K562 (cell line): ENCODE measurements around the gene BMP8B. TPM values are rescaled to one million over a fixed set of nuclear protein-coding genes. Genes with fewer than 3 reads are reported as not detected.

Experiments used
- ATF3 ChIP-seq, 2 experiments: fragments of 450-650 bp in 1 of 2; sonication (generic) in 1 of 2; formaldehyde crosslinking in 1 of 2; IDR thresholded peaks in 1 of 2; conservative IDR thresholded peaks in 1 of 2; 2 replicates each; pipeline versions ENCODE4 v1.6.1 to v1.8.1; 2016 to 2023; ENCODE audit warnings: mild to moderate bottlenecking in 2 of 2, moderate library complexity in 2 of 2, inconsistent platforms in 1 of 2, missing genetic modification reagents in 1 of 2
- HMGN3 ChIP-seq: IDR thresholded peaks from 2 replicates; pipeline ENCODE4 v1.6.1; 2011; ENCODE audit warnings: borderline replicate concordance, low read depth, mild to moderate bottlenecking, mixed read lengths, low read length; ENCODE audit not compliant: insufficient read length; ENCODE audit errors: extremely low read depth
- LARP7 ChIP-seq: fragments of 450-650 bp; IDR thresholded peaks from 2 replicates; pipeline ENCODE4 v1.6.1; 2016
- PATZ1 ChIP-seq: fragments of 250-450 bp; sonication (Bioruptor Pico); IDR thresholded peaks from 2 replicates; pipeline ENCODE4 v1.5.0; 2020; ENCODE audit warnings: mild to moderate bottlenecking, borderline replicate concordance
- SMARCC2 ChIP-seq: fragments of 450-650 bp; IDR thresholded peaks from 2 replicates; pipeline ENCODE4 v1.6.1; 2017; ENCODE audit warnings: antibody characterized with exemption, moderate library complexity, mild to moderate bottlenecking, low read depth
- ZBTB49 ChIP-seq: sonication (generic); formaldehyde crosslinking; IDR thresholded peaks from 2 replicates; pipeline ENCODE4 v1.8.0; 2022; ENCODE audit warnings: missing genetic modification reagents, mild to moderate bottlenecking, borderline replicate concordance
- ZBTB5 ChIP-seq: fragments of 450-650 bp; IDR thresholded peaks from 2 replicates; pipeline ENCODE4 v1.6.1; 2017; ENCODE audit warnings: antibody characterized with exemption
- ZNF12 ChIP-seq: sonication (generic); formaldehyde crosslinking; IDR thresholded peaks from 2 replicates; pipeline ENCODE4 v1.4.0; 2020; ENCODE audit warnings: mild to moderate bottlenecking, missing genetic modification reagents
- ZNF143 ChIP-seq: sonication (generic); formaldehyde crosslinking; IDR thresholded peaks from 2 replicates; pipeline ENCODE4 v1.9.0; 2022; ENCODE audit warnings: mild to moderate bottlenecking, missing genetic modification reagents
- polyA plus RNA-seq, 8 experiments: library from polyadenylated mRNA; depleted of rRNA in 4 of 8; stranded (reverse) in 5 of 8; unstranded in 3 of 8; fragments of >200 nt; fragmentation: Nextera tagmentation in 2 of 8; fragmentation: Illumina TruSeq in 1 of 8; extraction: Ambion mirVana in 2 of 8; extraction: Trizol in 1 of 8; gene quantifications; 2 replicates each; pipeline versions ENCODE4 v1.2.1 to v1.2.3, GENCODE V29; 2011 to 2014; ENCODE audit warnings: inconsistent platforms in 1 of 8, missing spikeins in 1 of 8
- total RNA-seq, 7 experiments: library from RNA; depleted of rRNA in 6 of 7; stranded (reverse); fragments of >200 nt in 6 of 7; fragmentation: Illumina TruSeq in 2 of 7; extraction: Trizol in 2 of 7; gene quantifications; 2 replicates each; pipeline versions ENCODE4 v1.2.1 to v1.2.3, GENCODE V29; 2011 to 2021; ENCODE audit warnings: low replicate concordance in 1 of 7
- TF ChIP-seq, protein P1 (sequence below), 2 experiments: IDR thresholded peaks in 1 of 2; conservative IDR thresholded peaks in 1 of 2; 2 replicates each; pipeline ENCODE4 v1.6.1; 2016; ENCODE audit warnings: low read depth in 2 of 2, mild to moderate bottlenecking in 1 of 2, missing compliant biosample characterization in 1 of 2, missing genetic modification characterization in 1 of 2, moderate library complexity in 1 of 2
- TF ChIP-seq, protein P2 (sequence below): sonication (generic); formaldehyde crosslinking; IDR thresholded peaks from 2 replicates; pipeline ENCODE4 v1.8.1; 2023; ENCODE audit warnings: mild to moderate bottlenecking, missing genetic modification reagents, moderate library complexity

The BMP8B gene
- total and polyA plus RNA-seq, 9 of the 15 experiments (the other 6 are each of a cell fraction or from before 2014, with no cell fraction given) = 0.03 to 0.33 (median 0.14) TPM

DNA sequence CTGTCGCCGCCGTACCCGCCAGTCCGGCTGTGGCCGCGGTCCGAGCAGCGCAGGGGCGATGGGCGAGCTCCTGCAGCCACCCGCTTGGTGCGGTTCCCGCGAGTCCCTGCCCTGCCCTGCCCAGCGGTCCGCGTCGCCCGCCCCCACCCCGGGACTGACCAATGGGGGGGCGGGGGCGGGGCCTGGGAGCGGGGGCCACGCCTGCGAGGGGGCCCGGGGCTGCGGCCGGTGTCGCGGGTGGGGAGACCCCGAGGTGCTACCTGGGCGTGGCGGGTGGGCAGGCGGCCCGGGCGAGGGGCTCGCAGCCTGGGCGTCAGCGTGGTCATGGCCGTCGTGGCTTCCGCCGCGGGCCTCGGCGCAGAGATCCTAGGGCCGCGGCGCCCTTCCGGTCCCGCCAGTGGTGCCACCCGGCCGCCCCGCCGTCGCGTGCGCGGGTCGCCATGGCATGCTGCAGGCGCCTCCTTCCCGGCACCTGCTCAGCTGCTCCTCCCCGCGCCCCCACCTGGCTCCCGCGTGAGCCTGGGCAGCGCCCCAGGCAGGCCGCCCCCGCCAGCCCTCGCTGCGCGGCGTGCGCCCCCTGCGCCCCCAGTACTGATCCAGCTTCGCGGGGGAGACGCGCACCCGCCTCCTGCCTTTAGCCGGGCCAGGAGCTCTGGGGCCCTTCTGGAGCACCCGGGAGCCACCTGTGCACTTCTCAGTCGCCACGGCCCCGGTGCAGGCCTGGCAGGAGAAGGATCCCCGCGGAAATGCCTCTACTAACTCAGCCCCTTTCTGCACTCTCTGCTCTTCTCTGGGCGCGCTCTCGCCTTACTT is at the start of gene BMP8B (continued):
- TF ChIP-seq LARP7 (no peak), ZBTB5 (no peak), HMGN3 (peak; percentile 52), ZNF12 (CRISPR knock-in tag) (peak; percentile 74; the same call in 1 of the 2 replicates), ZNF143 (CRISPR knock-in tag) (no peak), SMARCC2 (no peak), ATF3 (IDR thresholded peaks at IDR 0.05) (no peak), ATF3 (CRISPR knock-in tag; conservative IDR thresholded peaks at IDR 0.05) (no peak), ZBTB49 (CRISPR knock-in tag) (no peak), PATZ1 (no peak)
- TF ChIP-seq, protein P1, sequence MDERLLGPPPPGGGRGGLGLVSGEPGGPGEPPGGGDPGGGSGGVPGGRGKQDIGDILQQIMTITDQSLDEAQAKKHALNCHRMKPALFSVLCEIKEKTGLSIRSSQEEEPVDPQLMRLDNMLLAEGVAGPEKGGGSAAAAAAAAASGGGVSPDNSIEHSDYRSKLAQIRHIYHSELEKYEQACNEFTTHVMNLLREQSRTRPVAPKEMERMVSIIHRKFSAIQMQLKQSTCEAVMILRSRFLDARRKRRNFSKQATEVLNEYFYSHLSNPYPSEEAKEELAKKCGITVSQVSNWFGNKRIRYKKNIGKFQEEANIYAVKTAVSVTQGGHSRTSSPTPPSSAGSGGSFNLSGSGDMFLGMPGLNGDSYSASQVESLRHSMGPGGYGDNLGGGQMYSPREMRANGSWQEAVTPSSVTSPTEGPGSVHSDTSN (CRISPR knock-in tag; IDR thresholded peaks at IDR 0.05; ENCODE audit: low read depth) = no peak
- TF ChIP-seq, protein P1 (tag; conservative IDR thresholded peaks at IDR 0.05; ENCODE audit: low read depth) = no peak
- TF ChIP-seq, protein P2, sequence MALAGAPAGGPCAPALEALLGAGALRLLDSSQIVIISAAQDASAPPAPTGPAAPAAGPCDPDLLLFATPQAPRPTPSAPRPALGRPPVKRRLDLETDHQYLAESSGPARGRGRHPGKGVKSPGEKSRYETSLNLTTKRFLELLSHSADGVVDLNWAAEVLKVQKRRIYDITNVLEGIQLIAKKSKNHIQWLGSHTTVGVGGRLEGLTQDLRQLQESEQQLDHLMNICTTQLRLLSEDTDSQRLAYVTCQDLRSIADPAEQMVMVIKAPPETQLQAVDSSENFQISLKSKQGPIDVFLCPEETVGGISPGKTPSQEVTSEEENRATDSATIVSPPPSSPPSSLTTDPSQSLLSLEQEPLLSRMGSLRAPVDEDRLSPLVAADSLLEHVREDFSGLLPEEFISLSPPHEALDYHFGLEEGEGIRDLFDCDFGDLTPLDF (CRISPR knock-in tag) = peak; percentile 51; the same call in 1 of the 2 replicates
